ENCODE measurements around the gene TIMM9.

DNA sequence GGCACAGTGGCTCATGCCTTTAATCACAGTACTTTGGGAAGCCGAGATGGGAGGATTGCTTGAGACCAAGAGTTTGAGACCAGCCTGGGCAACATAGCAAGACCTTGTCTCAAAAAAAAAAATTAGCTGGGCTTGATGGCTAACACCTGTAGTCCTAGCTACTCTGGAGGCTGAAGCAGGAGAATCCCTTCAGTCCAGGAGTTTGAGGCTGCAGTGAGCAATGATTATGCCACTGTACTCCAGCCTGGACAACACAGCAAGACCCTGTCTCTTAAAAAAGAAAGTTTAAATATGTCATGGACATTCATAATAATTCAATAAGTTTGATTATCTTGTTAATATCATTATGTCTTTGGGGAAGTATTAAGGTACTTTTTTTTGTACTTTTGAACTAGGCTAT is 39.1 kb upstream of the TIMM9 start:
- TF ChIP-seq, protein P1, sequence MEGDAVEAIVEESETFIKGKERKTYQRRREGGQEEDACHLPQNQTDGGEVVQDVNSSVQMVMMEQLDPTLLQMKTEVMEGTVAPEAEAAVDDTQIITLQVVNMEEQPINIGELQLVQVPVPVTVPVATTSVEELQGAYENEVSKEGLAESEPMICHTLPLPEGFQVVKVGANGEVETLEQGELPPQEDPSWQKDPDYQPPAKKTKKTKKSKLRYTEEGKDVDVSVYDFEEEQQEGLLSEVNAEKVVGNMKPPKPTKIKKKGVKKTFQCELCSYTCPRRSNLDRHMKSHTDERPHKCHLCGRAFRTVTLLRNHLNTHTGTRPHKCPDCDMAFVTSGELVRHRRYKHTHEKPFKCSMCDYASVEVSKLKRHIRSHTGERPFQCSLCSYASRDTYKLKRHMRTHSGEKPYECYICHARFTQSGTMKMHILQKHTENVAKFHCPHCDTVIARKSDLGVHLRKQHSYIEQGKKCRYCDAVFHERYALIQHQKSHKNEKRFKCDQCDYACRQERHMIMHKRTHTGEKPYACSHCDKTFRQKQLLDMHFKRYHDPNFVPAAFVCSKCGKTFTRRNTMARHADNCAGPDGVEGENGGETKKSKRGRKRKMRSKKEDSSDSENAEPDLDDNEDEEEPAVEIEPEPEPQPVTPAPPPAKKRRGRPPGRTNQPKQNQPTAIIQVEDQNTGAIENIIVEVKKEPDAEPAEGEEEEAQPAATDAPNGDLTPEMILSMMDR (IDR thresholded peaks at IDR 0.05) = no peak
- no peak for TF ChIP-seq EP300 (IDR thresholded peaks at IDR 0.05; ENCODE audit: low read depth)
- no peak for TF ChIP-seq POLR2A (IDR thresholded peaks at IDR 0.05)
- no peak for TF ChIP-seq POLR2AphosphoS5 (IDR thresholded peaks at IDR 0.05)

Measured in transverse colon (tissue), 4 donors.